Measurements from ENCODE around the gene ACBD4.
A peak's percentile ranks its signal among the peaks of the same experiment; 100 is the strongest.

The ACBD4 gene

DNA sequence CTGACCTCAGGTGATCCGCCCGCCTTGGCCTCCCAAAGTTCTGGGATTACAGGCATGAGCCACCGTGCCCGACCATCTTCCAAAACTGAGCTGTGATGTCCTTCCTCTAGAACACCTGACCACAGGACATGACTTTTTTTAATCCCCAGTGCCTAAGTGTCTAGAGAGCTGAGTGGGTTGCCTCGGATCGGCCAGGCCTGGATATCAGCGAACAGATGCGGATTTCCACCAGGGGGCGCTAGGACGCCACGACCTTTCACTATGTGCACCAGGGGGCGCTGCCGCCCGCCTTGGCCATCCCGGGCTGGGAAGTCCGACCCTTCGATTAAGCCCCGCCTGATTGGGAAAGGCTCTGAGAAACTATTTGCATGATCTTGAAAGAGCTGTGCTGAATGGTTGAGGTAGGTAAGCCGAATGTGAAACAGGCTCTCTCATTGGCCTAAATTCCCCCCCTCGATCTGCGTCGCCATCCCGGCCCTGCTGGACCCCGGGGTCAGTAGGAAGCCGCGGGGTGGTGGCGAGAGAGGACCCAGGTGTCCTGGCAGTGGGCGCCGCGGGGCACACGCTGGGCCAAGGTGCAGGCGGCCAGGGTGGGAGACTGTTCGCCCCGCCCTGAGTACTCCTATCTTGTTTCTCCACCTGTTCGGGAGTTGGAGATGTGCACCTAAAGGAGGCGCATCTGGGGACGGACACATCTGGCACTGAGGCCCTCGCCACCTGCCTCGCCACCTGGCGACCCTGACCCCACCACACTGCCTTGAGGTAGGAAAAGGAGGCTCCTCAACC is at the start of gene ACBD4:
TSS of gene ACBD4 (plus strand) at position 496 of the 786 bp plus-strand sequence. CDS start 458 bp downstream, outside the sequence.
- DNase-seq: peak; percentile 95

DNA sequence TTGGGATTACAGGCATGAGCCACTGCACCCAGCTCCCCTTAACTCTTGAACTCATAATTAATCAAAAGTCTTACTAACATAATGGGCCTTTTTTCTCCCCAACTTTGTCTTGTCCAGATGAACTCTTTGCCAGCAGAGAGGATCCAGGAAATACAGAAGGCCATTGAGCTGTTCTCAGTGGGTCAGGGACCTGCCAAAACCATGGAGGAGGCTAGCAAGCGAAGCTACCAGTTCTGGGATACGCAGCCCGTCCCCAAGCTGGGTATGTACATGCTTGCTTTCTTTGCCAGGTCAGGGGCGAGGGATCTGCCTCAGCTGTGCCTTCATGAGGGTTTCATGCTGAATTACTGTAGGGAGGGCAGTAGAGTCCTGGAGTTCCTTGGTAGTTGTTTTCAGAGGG is 49.1 kb upstream of the ACBD4 start:
- no peak for DNase-seq

GRCh38 chr17:45086865-45087503 is 48.5 kb upstream of the ACBD4 start:
- no peak for DNase-seq

- DNase-seq: no peak
Measured at GRCh38 chr17:45087504-45087975, 47.9 kb upstream of the ACBD4 start.

GRCh38 chr17:45087978-45088377 is 47.5 kb upstream of the ACBD4 start:
- no peak for DNase-seq

DNA sequence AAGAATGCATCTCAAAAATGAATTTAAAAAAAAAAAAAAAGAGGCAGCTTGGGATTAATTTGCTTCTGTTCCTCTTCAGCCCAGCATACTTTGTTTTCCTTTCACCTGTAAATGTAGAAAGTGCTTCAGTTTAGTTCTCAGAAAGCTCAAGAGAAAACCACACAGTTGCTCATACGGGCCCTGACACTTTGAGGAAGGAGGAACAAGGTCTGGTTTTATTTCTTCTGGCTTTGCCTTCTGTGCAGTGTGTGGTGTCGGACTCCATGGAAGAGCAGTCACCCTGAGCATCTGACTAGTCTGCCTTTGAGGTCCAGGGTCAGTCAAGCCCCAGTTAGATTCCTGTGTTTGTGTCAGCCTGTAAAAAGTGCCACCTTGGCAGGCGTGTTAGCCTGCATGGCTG is 46.7 kb upstream of the ACBD4 start:
- DNase-seq: no peak

- no peak for DNase-seq
Measured at GRCh38 chr17:45090711-45091110, 44.8 kb upstream of the ACBD4 start.

DNA sequence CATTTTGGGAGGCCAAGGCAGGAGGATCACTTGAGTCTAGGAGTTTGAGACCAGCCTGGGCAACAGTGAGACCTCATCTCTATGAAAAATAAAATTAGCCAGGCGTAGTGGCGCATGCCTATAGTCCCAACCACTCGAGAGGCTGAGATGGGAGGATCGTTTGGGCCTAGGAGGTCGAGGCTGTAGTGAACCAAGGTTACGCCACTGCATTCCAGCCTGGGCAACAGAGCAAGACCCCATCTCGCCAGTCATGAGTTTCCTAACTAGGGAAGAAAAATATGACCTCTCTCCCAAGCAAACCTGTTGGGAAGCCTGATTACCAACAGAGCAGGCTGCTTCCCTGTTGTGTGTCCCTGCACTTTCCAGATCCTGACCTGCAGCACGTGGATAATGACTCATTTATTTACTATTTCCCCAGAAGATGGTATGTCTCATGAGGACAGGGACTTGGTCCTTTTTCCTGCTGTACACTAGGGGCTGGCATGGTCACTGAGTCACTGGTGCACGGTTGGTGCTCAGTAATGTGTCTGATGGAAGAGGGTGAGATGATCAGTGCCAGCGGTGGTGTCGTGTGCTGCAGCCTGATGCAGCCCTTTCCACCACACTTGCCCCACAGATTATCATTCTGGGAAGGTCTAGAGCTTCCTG is 43.6 kb upstream of the ACBD4 start:
- no peak for DNase-seq

- no peak for DNase-seq
Measured at GRCh38 chr17:45092911-45093430, 42.5 kb upstream of the ACBD4 start.

GRCh38 chr17:45093444-45094110 is 41.9 kb upstream of the ACBD4 start:
- DNase-seq: no peak

DNA sequence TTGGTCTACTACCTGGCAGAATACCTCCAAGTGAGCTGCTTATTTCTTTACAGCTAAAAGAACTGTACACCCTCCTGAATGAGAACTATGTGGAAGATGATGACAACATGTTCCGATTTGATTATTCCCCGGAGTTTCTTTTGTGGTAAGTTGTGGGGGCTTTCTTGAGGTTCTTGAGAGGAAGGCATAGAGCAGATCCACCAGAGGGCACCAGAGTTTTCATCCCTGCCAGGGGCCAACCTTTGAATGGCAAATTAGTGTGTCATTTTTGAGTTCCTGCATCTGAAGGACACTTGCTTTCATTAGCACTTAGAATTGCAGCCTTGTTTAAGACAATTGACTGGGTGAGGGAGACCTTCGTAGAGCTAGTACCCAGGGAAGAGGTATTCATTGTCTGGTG is 39.3 kb upstream of the ACBD4 start:
- DNase-seq: no peak

- no peak for DNase-seq
Measured at GRCh38 chr17:45096926-45097325, 38.6 kb upstream of the ACBD4 start.

GRCh38 chr17:45098081-45098868 is 37.2 kb upstream of the ACBD4 start:
- DNase-seq: no peak

DNA sequence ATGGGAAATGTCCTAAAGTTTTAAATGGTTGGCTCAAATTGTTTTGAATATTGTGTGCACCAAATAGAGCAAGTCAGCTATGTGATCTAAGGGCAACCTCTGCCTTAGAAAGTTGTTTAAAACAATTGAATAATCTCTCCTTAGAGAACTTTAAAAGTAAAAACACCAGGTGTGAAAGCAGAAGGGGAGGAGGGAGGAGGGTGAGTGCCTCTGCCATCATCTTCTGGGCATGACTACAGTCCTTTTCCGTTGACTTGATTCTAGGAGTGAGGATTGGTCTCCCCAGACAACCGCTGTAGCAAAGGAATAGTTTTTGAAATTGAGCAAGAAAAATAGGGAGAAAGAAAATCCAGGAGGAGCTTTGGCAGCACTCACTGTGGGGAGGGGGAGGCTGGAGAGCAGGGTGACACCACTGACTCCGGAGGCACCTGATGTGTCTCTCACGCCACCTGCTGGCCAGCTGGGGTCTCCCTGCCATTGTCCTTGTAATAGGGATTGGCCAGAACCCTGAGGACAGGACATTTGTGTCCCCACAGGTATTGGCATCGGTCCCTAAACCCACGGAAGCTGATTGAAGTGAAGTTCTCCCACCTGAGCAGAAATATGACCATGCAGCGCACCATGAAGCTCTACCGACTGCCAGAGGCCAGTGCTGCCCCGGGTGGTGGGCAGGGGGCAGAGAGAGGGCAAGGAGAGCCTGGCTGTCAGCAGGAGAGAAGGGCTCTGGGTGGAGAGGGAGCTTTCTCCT is 36.4 kb upstream of the ACBD4 start:
- DNase-seq: peak; percentile 46

- DNase-seq: no peak
Measured at GRCh38 chr17:45101546-45101882, 34.0 kb upstream of the ACBD4 start.

- no peak for DNase-seq
Measured at GRCh38 chr17:45101883-45102811, 33.3 kb upstream of the ACBD4 start.

- no peak for DNase-seq
Measured at GRCh38 chr17:45102856-45103255, 32.6 kb upstream of the ACBD4 start.

DNA sequence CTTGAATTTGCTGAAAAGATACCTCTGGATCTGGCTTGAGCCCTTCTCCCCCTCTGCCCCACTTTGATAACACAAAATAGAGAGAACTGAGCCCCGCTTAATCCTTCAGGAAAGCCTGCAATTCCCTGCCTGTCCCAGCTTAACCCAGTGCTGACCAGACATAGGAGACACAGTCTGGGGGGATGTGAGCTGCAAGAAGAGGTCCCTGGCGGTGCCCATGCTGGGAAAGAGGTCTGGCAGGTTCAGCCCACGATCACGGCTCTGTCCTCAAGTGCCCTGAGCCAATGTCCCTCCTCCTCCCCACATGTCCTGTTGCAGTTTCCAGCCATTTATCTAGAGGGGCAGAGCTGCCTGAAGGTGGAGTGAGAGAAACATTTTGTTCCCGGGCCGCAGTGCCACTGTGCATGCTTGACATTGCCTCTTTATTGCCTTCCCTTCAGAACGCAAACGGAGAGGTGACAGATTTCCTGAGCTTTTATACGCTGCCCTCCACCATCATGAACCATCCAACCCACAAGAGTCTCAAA is 32.2 kb upstream of the ACBD4 start:
- DNase-seq: no peak

GRCh38 chr17:45104029-45104428 is 31.5 kb upstream of the ACBD4 start:
- no peak for DNase-seq

DNA sequence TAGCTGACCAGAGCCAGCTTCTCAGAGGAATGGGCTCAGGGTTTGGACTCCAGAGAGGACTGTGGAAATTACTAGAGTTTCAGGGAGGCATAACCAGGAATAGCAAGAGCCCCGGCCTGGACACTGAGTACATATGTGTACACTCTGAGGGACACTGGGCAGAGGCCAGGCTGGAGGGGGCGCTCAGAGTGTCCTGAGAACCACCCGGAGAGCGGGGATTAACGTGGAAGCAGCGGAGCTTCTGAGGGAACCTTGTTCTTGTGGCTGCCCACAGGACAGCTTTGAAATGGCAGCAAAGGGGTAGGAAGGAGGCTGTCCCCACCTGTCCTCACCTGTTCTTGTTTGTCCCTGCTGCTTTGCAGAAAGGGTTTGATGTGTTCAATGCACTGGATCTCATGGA is 31.0 kb upstream of the ACBD4 start:
- no peak for DNase-seq

Measured in activated effector memory CD4-positive, alpha-beta T cell treated with Interleukin-2 at 50 U/mL for 16 hours (primary cell).